HL-60 (cell line): ENCODE results near the gene MUC22.

ENCODE experiments used
- DNase-seq, 2 experiments: peaks; one replicate each; pipeline ENCODE4 v3.0.0-alpha.2; 2010 to 2020; ENCODE audit warnings: low read depth in 1 of 2, low spot score in 1 of 2
- H3K27ac ChIP-seq: fragments of 250-450 bp; sonication (Bioruptor Pico); replicated peaks from 2 replicates; pipeline ENCODE4 v1.5.1; 2020; ENCODE audit warnings: mild to moderate bottlenecking, moderate library complexity
- H3K27me3 ChIP-seq: fragments of 250-450 bp; sonication (Bioruptor Pico); 2 replicates; pipeline ENCODE4 v1.5.1; 2021; ENCODE audit warnings: mild to moderate bottlenecking, moderate library complexity; ENCODE audit not compliant: insufficient read depth, poor library complexity, severe bottlenecking
- H3K4me3 ChIP-seq: replicated peaks from 2 replicates; pipeline ENCODE4 v1.5.1; 2011; ENCODE audit warnings: mild to moderate bottlenecking, control low read depth, low read length; ENCODE audit not compliant: insufficient read depth
- CTCF ChIP-seq: IDR thresholded peaks from one replicate; pipeline ENCODE4 v1.5.1; 2011; ENCODE audit warnings: low read length, control low read depth, inconsistent platforms; ENCODE audit not compliant: insufficient read depth
- GABPA ChIP-seq: IDR thresholded peaks from 2 replicates; pipeline ENCODE4 v1.6.1; 2012; ENCODE audit warnings: low read depth
- POLR2AphosphoS5 ChIP-seq: IDR thresholded peaks from 2 replicates; pipeline ENCODE4 v1.6.1; 2012; ENCODE audit warnings: low read depth
- SPI1 ChIP-seq: IDR thresholded peaks from 2 replicates; pipeline ENCODE4 v1.6.1; 2012; ENCODE audit warnings: low read depth, mild to moderate bottlenecking, borderline replicate concordance
- TF ChIP-seq, protein P1 (sequence below): IDR thresholded peaks from 2 replicates; pipeline ENCODE4 v1.6.1; 2012; ENCODE audit warnings: low read depth; ENCODE audit not compliant: insufficient replicate concordance

The MUC22 gene

GRCh38 chr6:30974490-30975252 lies 35.6 kb upstream of the MUC22 start:
- H3K27me3 ChIP-seq: peaks cover 8% of the 10 kb centered on the region
- no peak for TF ChIP-seq GABPA
- TF ChIP-seq SPI1: no peak
- TF ChIP-seq POLR2AphosphoS5: no peak
- TF ChIP-seq CTCF: no peak
- TF ChIP-seq, protein P1, sequence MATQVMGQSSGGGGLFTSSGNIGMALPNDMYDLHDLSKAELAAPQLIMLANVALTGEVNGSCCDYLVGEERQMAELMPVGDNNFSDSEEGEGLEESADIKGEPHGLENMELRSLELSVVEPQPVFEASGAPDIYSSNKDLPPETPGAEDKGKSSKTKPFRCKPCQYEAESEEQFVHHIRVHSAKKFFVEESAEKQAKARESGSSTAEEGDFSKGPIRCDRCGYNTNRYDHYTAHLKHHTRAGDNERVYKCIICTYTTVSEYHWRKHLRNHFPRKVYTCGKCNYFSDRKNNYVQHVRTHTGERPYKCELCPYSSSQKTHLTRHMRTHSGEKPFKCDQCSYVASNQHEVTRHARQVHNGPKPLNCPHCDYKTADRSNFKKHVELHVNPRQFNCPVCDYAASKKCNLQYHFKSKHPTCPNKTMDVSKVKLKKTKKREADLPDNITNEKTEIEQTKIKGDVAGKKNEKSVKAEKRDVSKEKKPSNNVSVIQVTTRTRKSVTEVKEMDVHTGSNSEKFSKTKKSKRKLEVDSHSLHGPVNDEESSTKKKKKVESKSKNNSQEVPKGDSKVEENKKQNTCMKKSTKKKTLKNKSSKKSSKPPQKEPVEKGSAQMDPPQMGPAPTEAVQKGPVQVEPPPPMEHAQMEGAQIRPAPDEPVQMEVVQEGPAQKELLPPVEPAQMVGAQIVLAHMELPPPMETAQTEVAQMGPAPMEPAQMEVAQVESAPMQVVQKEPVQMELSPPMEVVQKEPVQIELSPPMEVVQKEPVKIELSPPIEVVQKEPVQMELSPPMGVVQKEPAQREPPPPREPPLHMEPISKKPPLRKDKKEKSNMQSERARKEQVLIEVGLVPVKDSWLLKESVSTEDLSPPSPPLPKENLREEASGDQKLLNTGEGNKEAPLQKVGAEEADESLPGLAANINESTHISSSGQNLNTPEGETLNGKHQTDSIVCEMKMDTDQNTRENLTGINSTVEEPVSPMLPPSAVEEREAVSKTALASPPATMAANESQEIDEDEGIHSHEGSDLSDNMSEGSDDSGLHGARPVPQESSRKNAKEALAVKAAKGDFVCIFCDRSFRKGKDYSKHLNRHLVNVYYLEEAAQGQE: no peak
- no peak overlapping the region for H3K4me3 ChIP-seq
- no peak overlapping the region for H3K27ac ChIP-seq
- DNase-seq: no peak

DNA sequence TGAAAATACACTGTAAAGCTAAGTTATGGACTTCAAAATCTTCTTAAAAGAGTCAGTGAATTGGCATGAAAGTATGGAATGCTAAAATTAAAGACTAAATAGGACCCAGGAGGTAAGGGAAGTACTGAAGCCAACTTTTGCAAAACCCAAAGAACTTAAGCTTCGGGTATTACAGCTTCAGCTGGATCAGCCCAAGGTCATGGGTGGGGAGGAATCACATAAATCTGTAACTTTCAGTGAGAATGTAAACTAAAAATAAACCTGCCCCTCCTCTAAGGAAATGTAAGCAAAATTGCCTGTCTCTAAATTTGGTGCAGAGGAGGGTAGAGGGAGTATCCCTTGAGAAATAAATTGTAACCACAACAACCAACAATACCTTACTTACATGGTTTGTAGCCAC lies 31.1 kb upstream of the MUC22 start:
- Histone ChIP-seq H3K4me3 (no peak overlapping the region), H3K27ac (no peak overlapping the region), H3K27me3 (peaks cover 8% of the 10 kb centered on the region)
- no peak for DNase-seq
- TF ChIP-seq, protein P1: no peak
- TF ChIP-seq POLR2AphosphoS5 (no peak), CTCF (no peak), GABPA (no peak), SPI1 (no peak)

DNA sequence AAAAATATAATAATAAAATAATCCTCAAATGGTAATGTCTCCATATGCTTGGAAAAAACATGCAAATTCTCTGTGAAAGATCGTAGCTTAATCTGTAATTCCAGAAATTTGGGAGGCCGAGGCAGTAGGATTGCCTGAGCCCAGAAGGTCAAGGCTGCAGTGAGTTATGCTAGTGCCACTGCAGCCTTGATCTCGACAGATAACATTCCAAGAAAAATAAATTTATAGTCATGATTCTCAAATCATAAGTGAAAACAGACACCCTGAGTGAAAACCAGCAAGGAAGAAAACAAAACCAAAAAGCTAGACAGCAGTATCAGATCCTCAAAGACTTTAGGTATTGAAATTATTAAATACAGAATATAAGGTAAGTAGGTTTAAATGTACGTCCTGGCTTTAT lies 30.6 kb upstream of the MUC22 start:
- Histone ChIP-seq H3K27me3 (peaks cover 8% of the 10 kb centered on the region), H3K4me3 (no peak overlapping the region), H3K27ac (no peak overlapping the region)
- TF ChIP-seq POLR2AphosphoS5: no peak
- TF ChIP-seq, protein P1: no peak
- no peak for DNase-seq
